D721Med (cell line): ENCODE data around the gene TLR9.

Source experiments
- DNase-seq: peaks from one replicate; pipeline ENCODE4 v3.0.0; 2011; ENCODE audit warnings: low spot score; ENCODE audit not compliant: insufficient read length
- FAIRE-seq: peaks from 2 replicates; lab custom pipeline; 2011; peaks lifted over from hg19 to GRCh38; lab: Jason Lieb, UNC
- CTCF ChIP-seq: IDR thresholded peaks from 2 replicates; pipeline ENCODE4 v1.5.1; 2012; ENCODE audit warnings: mild to moderate bottlenecking, control low read depth; ENCODE audit not compliant: insufficient read depth; ENCODE audit errors: missing control alignments

TLR9 gene

GRCh38 chr3:52234516-52235447 lies 9.3 kb upstream of the TLR9 start:
- FAIRE-seq = no peak
- no peak for DNase-seq
- no peak for TF ChIP-seq CTCF

- no peak for TF ChIP-seq CTCF
- FAIRE-seq (no peak), DNase-seq (no peak)
Measured at GRCh38 chr3:52233968-52234367, 8.5 kb upstream of the TLR9 start.

GRCh38 chr3:52233108-52233591 lies 7.7 kb upstream of the TLR9 start:
- no peak for TF ChIP-seq CTCF
- DNase-seq = no peak
- FAIRE-seq = no peak

GRCh38 chr3:52232279-52233107 lies 7.0 kb upstream of the TLR9 start:
- DNase-seq (no peak), FAIRE-seq (no peak)
- peak; percentile 30 for TF ChIP-seq CTCF

GRCh38 chr3:52231502-52232278 lies 6.2 kb upstream of the TLR9 start:
- peak; percentile 75 for TF ChIP-seq CTCF
- FAIRE-seq (no peak), DNase-seq (peak; percentile 61)

GRCh38 chr3:52230889-52231499 lies 5.5 kb upstream of the TLR9 start:
- no peak for FAIRE-seq
- no peak for TF ChIP-seq CTCF
- no peak for DNase-seq
